Thyroid gland (tissue), 4 donors: Measurements from ENCODE around the gene ACAD10.

Source experiments
- POLR2A ChIP-seq, 2 donors: fragments of 450-650 bp; IDR thresholded peaks; one replicate each; pipeline ENCODE4 v1.6.1; 2017; ENCODE audit warnings: antibody characterized with exemption in 2 of 2, mild to moderate bottlenecking in 2 of 2, moderate library complexity in 1 of 2
- TF ChIP-seq, protein P1 (sequence below), 6 experiments: fragments of 200-600 bp in 3 of 6; fragments of 450-650 bp in 3 of 6; sonication (generic) in 3 of 6; IDR thresholded peaks; one replicate each; pipeline ENCODE4 v1.5.1; 2016 to 2019; ENCODE audit warnings: antibody characterized with exemption in 6 of 6, mild to moderate bottlenecking in 2 of 6, inconsistent platforms in 1 of 6, moderate library complexity in 1 of 6

DNA sequence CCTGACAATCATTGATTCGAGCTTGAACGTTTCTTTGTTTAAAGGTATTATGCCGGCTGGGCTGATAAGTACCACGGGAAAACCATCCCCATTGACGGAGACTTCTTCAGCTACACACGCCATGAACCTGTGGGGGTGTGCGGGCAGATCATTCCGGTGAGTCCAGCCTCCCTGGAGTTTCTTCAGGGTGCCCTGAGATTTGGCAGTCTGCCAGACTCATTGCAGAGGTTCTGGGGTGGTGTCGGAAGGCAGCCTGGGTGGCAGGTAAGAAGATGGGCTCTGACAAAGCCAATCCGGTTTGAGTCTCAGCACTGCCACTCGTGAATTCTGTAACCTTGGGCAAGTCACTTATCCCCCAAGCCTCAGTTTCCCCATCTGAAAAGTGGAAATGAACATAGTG, 103.9 kb downstream of the ACAD10 start:
- TF ChIP-seq, protein P1, sequence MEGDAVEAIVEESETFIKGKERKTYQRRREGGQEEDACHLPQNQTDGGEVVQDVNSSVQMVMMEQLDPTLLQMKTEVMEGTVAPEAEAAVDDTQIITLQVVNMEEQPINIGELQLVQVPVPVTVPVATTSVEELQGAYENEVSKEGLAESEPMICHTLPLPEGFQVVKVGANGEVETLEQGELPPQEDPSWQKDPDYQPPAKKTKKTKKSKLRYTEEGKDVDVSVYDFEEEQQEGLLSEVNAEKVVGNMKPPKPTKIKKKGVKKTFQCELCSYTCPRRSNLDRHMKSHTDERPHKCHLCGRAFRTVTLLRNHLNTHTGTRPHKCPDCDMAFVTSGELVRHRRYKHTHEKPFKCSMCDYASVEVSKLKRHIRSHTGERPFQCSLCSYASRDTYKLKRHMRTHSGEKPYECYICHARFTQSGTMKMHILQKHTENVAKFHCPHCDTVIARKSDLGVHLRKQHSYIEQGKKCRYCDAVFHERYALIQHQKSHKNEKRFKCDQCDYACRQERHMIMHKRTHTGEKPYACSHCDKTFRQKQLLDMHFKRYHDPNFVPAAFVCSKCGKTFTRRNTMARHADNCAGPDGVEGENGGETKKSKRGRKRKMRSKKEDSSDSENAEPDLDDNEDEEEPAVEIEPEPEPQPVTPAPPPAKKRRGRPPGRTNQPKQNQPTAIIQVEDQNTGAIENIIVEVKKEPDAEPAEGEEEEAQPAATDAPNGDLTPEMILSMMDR (IDR thresholded peaks at IDR 0.05): no peak
- no peak for TF ChIP-seq POLR2A (IDR thresholded peaks at IDR 0.05)
